Activated gamma-delta T cell treated with Interleukin-2 at 50 U/mL for 16 hours (primary cell): ENCODE measurements around the gene TET3.

Experiments used
- DNase-seq: peaks from one replicate; pipeline ENCODE4 v3.0.0-alpha.2; 2020

Gene TET3

DNA sequence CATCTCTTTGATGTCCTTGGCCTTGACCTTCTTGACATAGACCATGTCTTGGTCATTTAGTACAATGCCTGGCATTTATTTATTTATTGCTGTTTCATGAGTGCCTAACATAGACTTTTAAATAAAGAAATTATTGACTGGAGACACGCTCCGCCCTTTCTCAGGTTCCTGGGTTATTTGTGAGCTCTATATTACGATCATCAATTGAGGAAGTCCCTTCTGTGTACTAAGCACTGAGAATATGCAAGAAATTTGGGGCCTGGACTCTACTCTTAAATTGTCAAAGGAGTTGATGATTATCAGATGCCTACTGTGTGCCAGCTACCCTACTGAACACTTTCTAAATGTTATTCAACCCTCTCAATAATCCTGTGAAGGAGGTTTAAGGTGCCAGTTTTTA is 19.7 kb upstream of the TET3 start:
- DNase-seq: no peak

GRCh38 chr2:73968357-73968937 is 16.3 kb upstream of the TET3 start:
- no peak for DNase-seq

DNA sequence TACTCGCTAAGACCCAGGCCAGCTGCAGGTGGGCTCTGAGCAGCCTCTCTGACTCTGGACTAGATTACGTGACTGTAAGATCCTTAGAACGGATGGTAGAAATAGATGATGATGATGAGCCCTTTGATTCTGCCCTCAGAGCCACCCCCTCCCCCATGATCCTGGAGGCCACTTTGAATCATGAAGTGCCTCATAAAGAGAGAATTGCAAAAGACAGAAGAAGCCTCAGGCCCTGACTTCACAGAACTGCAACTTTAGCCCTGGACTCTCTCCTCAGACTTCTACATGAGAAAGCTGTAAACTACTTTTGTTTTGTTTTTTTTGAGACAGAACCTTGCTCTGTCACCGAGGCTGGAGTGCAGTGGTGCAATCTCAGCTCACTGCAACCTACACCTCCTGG is 15.4 kb upstream of the TET3 start:
- no peak for DNase-seq

DNA sequence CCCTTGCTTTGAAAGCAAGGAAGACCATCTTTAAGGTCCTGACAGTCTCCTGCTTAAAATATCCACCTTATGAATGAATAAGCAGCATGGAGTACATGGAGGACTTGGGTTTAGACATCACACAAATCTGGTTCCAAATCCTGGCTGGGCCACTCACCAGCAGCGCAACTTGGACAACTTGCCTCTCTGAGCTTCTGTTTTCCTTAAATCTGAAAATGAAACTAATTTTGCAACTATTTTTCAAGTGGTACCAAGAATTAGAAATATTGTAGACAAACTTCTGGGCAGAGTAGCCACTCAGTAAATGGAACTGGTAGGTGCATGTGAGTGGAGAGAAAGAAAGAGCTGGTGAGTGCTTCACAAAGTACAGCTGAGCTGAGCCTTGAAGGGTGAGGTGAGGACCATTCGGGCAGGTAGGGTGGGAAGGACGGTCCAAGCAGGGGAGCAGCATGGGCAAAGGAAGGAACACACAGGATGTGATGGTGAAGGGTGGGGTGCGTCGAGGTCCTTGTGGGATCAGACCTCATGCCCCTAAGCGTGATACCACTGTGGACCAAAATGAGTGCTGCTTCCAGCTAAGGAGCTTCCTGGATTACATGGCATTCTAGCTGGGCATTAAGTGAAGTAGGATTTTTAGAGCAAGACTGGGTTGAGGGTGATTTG is 14.4 kb upstream of the TET3 start:
- no peak for DNase-seq

GRCh38 chr2:73970850-73971471 is 13.7 kb upstream of the TET3 start:
- peak; percentile 58 for DNase-seq

DNA sequence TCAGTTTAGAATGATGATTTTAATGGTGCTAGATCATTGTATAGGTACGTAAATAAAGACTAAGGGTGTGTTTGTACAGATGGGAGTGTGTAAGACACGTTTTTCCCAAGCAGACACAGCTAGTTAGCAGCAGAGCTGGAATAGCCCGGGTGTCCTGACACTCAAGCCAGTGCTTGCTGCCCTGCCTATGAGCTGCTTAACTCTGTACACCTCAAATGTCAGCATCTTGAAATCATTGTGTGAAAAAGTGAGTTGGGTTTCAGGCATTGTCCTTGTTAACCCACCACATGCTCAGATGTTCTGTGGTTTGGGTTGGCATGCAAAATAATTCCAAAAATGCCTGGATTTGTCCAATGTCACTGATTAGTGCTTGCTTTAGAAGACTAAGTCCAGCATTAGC is 13.0 kb upstream of the TET3 start:
- DNase-seq: no peak

GRCh38 chr2:73972846-73973245 is 11.9 kb upstream of the TET3 start:
- no peak for DNase-seq

GRCh38 chr2:73975731-73976130 is 9.0 kb upstream of the TET3 start:
- DNase-seq: no peak

DNA sequence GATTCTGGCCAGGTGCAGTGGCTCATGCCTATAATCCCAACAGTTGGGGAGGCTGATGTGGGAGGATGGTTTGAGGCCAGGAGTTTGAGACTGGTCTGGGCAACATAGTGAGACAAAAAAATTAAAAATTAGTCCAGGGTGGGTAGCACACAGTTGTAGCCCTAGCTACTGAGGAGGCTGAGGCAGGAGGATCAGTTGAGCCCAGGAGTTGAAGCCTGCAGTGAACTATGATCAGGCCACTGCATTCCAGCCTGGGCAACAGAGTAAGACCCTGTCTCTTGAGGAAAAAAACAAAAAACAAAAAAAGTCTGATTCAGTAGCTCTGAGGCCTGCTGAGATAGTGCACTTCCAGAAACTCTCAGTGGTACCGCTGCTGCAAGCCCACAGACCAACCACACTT is 7.9 kb upstream of the TET3 start:
- DNase-seq: no peak

GRCh38 chr2:73977466-73977865 is 7.2 kb upstream of the TET3 start:
- no peak for DNase-seq

DNA sequence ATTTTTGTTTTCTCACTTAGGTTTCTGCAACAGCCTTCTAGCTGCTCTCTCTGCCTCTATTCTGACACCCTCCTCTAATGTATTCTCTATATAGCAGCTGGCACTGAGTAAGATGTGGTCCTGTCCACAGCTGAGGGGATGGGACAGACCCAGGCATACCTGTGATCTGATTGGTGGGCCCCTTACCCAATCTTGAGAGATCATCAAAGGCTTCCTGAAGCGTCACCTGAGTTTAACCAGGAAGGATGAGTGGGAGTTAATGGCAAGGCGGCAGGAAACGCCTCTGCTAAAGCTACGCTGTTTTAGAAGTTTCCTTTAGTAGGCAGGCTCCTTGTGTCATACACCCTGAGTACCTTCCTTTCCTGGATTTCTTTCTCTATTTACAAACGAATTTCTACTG is 5.7 kb upstream of the TET3 start:
- DNase-seq: peak; percentile 59

- DNase-seq: no peak
Observed at GRCh38 chr2:73979686-73980085, 5.0 kb upstream of the TET3 start.

- no peak for DNase-seq
Observed at GRCh38 chr2:73980566-73980965, 4.1 kb upstream of the TET3 start.

DNA sequence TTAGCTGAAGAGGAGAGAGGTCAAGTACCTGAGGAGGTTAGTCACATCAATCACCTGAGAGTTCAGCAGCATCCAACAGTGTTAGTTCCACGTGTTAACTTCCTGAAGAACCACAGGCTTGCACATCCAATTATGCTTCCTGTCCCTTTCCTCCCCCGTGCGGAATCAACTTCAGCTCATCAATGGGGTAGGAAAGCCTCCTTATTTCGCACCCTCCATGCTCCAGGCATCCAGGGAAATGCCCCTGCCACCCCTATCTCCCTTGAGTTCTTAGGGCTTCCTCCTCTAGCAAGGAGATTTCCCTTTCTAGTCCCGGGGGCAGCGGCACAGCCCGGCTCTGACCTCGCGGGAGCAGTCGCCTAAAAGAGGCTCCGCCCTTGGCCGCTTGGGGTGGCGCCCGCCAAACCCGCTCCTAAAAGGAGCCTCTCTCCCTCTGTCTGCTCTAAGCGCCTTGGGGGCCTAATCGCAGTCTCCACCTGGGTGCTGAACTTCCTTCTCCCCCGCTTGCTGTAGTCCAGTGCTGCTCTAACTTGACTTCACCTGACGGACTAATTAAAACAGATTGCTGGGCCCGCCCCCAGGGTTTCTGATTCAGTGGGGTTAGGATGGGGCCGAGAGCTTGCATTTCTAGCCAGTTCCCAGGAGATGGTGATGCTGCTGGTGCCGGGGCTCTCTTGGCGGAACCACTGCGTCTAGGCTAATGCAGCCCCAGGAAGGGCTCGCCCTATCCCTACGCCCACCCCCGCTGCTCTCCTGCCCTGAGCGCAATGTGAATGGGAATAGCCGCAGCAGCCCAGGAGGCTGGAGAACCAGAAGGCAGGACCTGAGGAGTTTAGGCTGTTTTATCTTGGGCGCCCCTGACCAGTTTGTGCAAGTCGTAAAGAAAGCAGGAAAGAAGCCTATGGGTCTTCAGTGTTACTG is 3.4 kb upstream of the TET3 start:
- DNase-seq: peak; percentile 11

DNA sequence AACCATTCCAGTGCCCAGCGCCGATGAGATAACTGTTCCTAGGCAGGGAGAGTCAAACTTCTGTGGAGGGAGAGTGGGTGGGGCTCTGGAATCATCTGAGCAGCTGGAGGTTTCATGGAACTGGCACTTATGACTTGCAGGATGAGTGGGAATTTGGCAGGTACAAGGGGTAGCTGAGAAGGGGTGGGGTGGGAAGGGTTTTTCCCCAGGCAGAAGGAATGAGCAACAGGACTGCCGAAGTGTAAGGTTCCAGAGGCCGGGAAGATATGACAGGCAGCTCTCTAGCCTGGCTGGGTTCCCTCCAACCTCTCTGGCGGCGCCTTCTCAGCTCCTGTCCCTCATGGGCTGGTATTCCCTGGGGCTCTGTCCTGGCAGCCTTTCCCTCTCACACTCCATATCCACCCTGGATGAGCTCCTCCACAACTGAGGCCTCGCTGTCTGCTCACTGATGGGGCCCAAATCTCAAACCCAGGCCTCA is 2.5 kb upstream of the TET3 start:
- DNase-seq: no peak

GRCh38 chr2:73983322-73984202 is 1.1 kb upstream of the TET3 start:
- DNase-seq: no peak

DNA sequence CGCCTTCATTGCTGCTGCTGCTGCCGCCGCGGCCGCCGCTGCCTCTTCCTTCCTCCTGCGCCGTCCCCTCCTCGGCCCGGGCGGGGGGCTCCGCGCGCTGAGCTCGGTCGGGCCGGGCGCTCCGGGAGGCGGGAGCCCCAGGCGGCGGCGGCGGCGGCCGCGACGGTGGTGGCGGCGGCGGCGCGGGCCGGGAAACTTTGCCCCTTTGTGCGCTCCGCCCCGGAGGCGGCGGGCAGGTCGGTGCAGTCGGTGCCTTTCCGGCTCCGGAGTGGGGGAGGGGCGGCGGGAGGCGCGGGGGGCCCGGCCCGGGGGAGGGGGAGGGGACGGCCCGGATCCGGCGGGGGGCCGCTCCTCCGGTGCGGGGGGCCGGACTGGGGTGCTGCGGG is 205 bp downstream of the TET3 start:
- peak; percentile 66 for DNase-seq

GRCh38 chr2:73985308-73986084 is 786 bp downstream of the TET3 start:
- peak; percentile 38 for DNase-seq

GRCh38 chr2:73986085-73986681 is 1.5 kb downstream of the TET3 start:
- peak; percentile 26 for DNase-seq

GRCh38 chr2:73987109-73987947 is 2.6 kb downstream of the TET3 start:
- DNase-seq: peak; percentile 40
